Liver (tissue), 9 donors: Measurements from ENCODE around the gene AHDC1. TPM values are rescaled to one million over a fixed set of nuclear protein-coding genes. Genes with fewer than 3 reads are reported as not detected.

Experiments used
- DNase-seq: peaks from one replicate; pipeline ENCODE4 v3.0.0-alpha.2; 2017; ENCODE audit warnings: low spot score
- H3K27ac ChIP-seq, 2 donors: one replicate each; pipeline ENCODE4 v1.7.0; 2013; ENCODE audit warnings: inconsistent platforms in 2 of 2, low read length in 2 of 2, control low read depth in 1 of 2, low read depth in 1 of 2, mild to moderate bottlenecking in 1 of 2
- H3K27me3 ChIP-seq, 4 donors: one replicate each; pipeline versions ENCODE4 v1.6.1 to v1.7.0; 2013; ENCODE audit warnings: low read length in 3 of 4, inconsistent platforms in 1 of 4, mild to moderate bottlenecking in 1 of 4, moderate library complexity in 1 of 4; ENCODE audit not compliant: control insufficient read depth in 4 of 4, insufficient read depth in 4 of 4
- H3K36me3 ChIP-seq, 4 donors: one replicate each; pipeline versions ENCODE4 v1.6.1 to v1.7.0; 2013; ENCODE audit warnings: low read length in 3 of 4, mild to moderate bottlenecking in 3 of 4, low read depth in 1 of 4, moderate library complexity in 1 of 4; ENCODE audit not compliant: control insufficient read depth in 4 of 4, insufficient read depth in 3 of 4
- H3K4me1 ChIP-seq, 4 donors: one replicate each; pipeline versions ENCODE4 v1.6.1 to v1.7.0; 2013; ENCODE audit warnings: low read length in 3 of 4, mild to moderate bottlenecking in 3 of 4, moderate library complexity in 1 of 4; ENCODE audit not compliant: control insufficient read depth in 4 of 4, insufficient read depth in 4 of 4
- H3K4me3 ChIP-seq, 3 donors: one replicate each; pipeline versions ENCODE4 v1.6.1 to v1.7.0; 2013; ENCODE audit warnings: low read length in 3 of 3, control low read depth in 1 of 3, low read depth in 1 of 3, mild to moderate bottlenecking in 1 of 3
- H3K9ac ChIP-seq, 2 donors: one replicate each; pipeline ENCODE4 v1.7.0; 2013; ENCODE audit warnings: low read length in 2 of 2, mild to moderate bottlenecking in 2 of 2, moderate library complexity in 2 of 2, control low read depth in 1 of 2, low read depth in 1 of 2
- H3K9me3 ChIP-seq, 4 donors: one replicate each; pipeline versions ENCODE4 v1.6.1 to v1.7.0; 2013; ENCODE audit warnings: low read length in 3 of 4; ENCODE audit not compliant: control insufficient read depth in 4 of 4
- EGR1 ChIP-seq, 2 donors: IDR thresholded peaks; 2 replicates each; pipeline ENCODE4 v1.6.1; 2016 to 2018; ENCODE audit warnings: antibody characterized with exemption in 2 of 2, low read depth in 2 of 2
- FOXA1 ChIP-seq: IDR thresholded peaks from 2 replicates; pipeline ENCODE4 v1.6.1; 2016; ENCODE audit warnings: antibody characterized with exemption
- FOXA2 ChIP-seq: IDR thresholded peaks from 2 replicates; pipeline ENCODE4 v1.6.1; 2016; ENCODE audit warnings: antibody characterized with exemption
- GABPA ChIP-seq, 2 donors: IDR thresholded peaks in 1 of 2; conservative IDR thresholded peaks in 1 of 2; 2 replicates each; pipeline ENCODE4 v1.6.1; 2016; ENCODE audit warnings: antibody characterized with exemption in 2 of 2, mild to moderate bottlenecking in 1 of 2, moderate library complexity in 1 of 2
- HNF4A ChIP-seq, 2 donors: conservative IDR thresholded peaks; 2 replicates each; pipeline ENCODE4 v1.6.1; 2016; ENCODE audit warnings: antibody characterized with exemption in 2 of 2, mild to moderate bottlenecking in 2 of 2
- HNF4G ChIP-seq: IDR thresholded peaks from 2 replicates; pipeline ENCODE4 v1.6.1; 2016; ENCODE audit warnings: antibody characterized with exemption
- JUND ChIP-seq, 2 donors: IDR thresholded peaks; 2 replicates each; pipeline ENCODE4 v1.6.1; 2016; ENCODE audit warnings: antibody characterized with exemption in 2 of 2
- NR2F2 ChIP-seq: IDR thresholded peaks from 2 replicates; pipeline ENCODE4 v1.6.1; 2016; ENCODE audit warnings: antibody characterized with exemption
- RAD21 ChIP-seq, 2 donors: IDR thresholded peaks; 2 replicates each; pipeline ENCODE4 v1.6.1; 2016; ENCODE audit warnings: antibody characterized with exemption in 2 of 2, mild to moderate bottlenecking in 2 of 2
- RXRA ChIP-seq, 2 donors: IDR thresholded peaks; 2 replicates each; pipeline ENCODE4 v1.6.1; 2017 to 2018; ENCODE audit warnings: antibody characterized with exemption in 2 of 2, mild to moderate bottlenecking in 1 of 2
- SP1 ChIP-seq: IDR thresholded peaks from 2 replicates; pipeline ENCODE4 v1.6.1; 2018; ENCODE audit warnings: antibody characterized with exemption, mild to moderate bottlenecking
- TAF1 ChIP-seq: conservative IDR thresholded peaks from 2 replicates; pipeline ENCODE4 v1.6.1; 2016; ENCODE audit warnings: antibody characterized with exemption, mild to moderate bottlenecking
- YY1 ChIP-seq: IDR thresholded peaks from 2 replicates; pipeline ENCODE4 v1.6.1; 2016; ENCODE audit warnings: antibody characterized with exemption, mild to moderate bottlenecking
- WGBS: extraction: QIAGEN DNeasy Blood & Tissue Kit; methylation state at CpG from one replicate; pipeline ENCODE4 v1.1.7; 2013; 5-methylcytosine and 5-hydroxymethylcytosine counted together
- polyA plus RNA-seq, 2 donors: library from polyadenylated mRNA; stranded (reverse) in 1 of 2; unstranded in 1 of 2; fragments of 200-250 nt in 1 of 2; fragments of >200 nt in 1 of 2; fragmentation: Nextera tagmentation in 1 of 2; extraction: Ambion mirVana in 1 of 2; gene quantifications; one replicate each; pipeline versions ENCODE4 v1.2.1 to v1.2.3, GENCODE V29; 2013 to 2015
- total RNA-seq, 2 donors: library from RNA; depleted of rRNA; stranded (reverse); fragments of >200 nt; gene quantifications; one replicate each; pipeline ENCODE4 v1.2.3, GENCODE V29; 2014
- TF ChIP-seq, protein P1 (sequence below): IDR thresholded peaks from 2 replicates; pipeline ENCODE4 v1.6.1; 2016; ENCODE audit warnings: antibody characterized with exemption
- TF ChIP-seq, protein P2 (sequence below): IDR thresholded peaks from 2 replicates; pipeline ENCODE4 v1.6.1; 2016; ENCODE audit warnings: antibody characterized with exemption
- TF ChIP-seq, protein P3 (sequence below): IDR thresholded peaks from 2 replicates; pipeline ENCODE4 v1.6.1; 2016; ENCODE audit warnings: antibody characterized with exemption, mild to moderate bottlenecking
- TF ChIP-seq, protein P4 (sequence below): fragments of 150-350 bp; IDR thresholded peaks from 2 replicates; pipeline ENCODE4 v1.5.1; 2017; ENCODE audit warnings: improper control_type of control experiment, low read depth, low read length; ENCODE audit not compliant: missing input control
- TF ChIP-seq, protein P5 (sequence below): IDR thresholded peaks from 2 replicates; pipeline ENCODE4 v1.6.1; 2016; ENCODE audit warnings: antibody characterized with exemption
- donor health status: healthy.
- donor health status: healthy.
- donor health status: healthy.
- donor health status: healthy.
- donor health status: healthy.

The AHDC1 gene
- total and polyA plus RNA-seq, 4 donors = 2.4 to 6.5 (median 5.5) TPM

DNA sequence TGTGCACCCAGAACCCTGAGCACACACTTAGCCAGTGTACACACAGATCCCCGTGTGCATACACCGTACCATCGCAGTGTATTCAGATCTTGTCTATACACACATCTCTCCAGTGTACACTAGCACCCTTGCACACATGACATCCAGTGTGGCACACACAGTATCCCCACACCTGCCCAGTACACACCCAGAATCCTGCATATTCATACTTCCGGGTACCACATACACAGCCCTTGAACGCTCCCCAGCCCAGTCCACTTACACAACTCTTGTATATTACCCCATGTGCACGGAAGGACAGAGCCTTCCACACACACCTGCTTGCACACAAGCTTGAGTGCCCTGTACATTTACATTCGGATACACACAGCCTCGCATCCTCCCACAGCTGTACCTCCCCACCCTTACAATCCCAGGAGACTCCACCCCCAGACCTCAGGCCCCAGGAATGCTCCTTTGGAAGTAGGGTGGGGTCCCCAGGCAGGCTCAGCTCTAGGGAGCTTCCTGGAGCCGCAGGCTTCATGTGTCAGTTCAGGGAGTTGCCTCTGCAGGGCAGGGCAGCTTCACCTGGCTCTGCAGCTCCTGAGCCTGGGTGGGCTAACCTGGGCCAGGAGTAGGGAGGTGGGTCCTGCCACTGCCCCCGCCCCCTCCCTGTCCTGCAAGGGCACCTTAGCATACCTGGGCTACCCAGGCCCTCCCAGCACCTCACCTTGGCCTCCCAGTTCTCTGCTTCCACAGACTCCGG is 46.2 kb downstream of the AHDC1 start:
- H3K27me3 ChIP-seq = no peaks in the 10 kb centered on the region
- DNase-seq = no peak
- no peak overlapping the region for H3K4me3 ChIP-seq
- WGBS = 47% methylated on average over 11 of the region's 11 CpGs
- H3K4me1 ChIP-seq = peaks cover 22 to 70% (median 53%) of the 10 kb centered on the region in 4 donors
- H3K36me3 ChIP-seq = peaks cover 0 to 2% (median 0%) of the 10 kb centered on the region in 4 donors
- peak overlapping the region; percentile 78 to 80 for H3K27ac ChIP-seq
- no peaks in the 10 kb centered on the region for H3K9me3 ChIP-seq
- no peak for TF ChIP-seq HNF4A (conservative IDR thresholded peaks at IDR 0.05)
- TF ChIP-seq FOXA1 = no peak
- no peak for TF ChIP-seq NR2F2
- no peak for TF ChIP-seq EGR1 (IDR thresholded peaks at IDR 0.05; ENCODE audit: low read depth in 2 of 2)
- TF ChIP-seq TAF1 = no peak
- no peak for TF ChIP-seq JUND (IDR thresholded peaks at IDR 0.05)
- no peak overlapping the region for H3K9ac ChIP-seq

DNA sequence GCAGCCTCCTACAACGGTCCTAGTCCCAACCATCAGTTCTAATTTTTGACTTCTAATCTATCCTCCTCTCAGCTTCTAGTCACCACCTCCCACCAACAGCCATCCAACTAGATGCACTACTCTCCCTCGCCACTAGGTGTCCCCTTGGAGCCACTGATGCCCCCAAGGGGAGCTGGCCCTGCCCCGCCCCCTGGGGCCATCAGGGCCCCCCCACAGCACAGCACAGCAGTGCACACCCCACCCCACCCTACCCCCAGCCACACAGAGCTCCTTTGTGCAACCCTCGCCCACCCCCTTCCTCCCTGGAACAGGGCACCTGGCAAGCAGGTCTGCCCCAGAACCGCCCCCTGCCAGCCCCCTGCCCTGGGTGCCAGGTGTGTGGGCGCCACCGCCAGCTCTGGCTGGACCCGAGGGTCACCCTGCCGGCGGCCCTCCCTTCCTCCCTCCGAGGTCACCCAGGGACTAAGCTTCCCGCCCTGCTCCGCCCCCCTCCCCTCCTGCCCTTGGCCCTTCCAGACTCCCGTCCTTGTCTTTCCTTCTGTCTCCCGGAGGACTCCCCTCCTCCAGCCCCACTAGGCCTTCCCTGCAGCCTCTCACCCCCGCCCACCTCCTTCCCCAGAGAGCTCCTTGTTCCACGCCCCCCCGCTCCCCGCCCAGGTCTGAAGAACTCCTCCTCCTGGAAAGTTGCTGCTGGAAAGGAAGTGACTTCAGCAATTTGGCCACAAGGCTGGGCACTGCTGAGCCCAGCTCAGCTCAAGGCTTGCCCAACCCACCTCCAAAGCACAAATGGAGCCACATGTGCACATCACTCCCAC is 47.0 kb downstream of the AHDC1 start:
- TF ChIP-seq SP1 (peak; percentile 29), NR2F2 (peak; percentile 33), RXRA (IDR thresholded peaks at IDR 0.05) (peak in 1 of 2 donors; percentile 19), EGR1 (IDR thresholded peaks at IDR 0.05; ENCODE audit: low read depth in 2 of 2) (no peak), HNF4A (conservative IDR thresholded peaks at IDR 0.05) (no peak), FOXA1 (no peak), YY1 (no peak), GABPA (IDR thresholded peaks at IDR 0.05 in 1 of 2, conservative IDR thresholded peaks at IDR 0.05 in 1 of 2) (peak in 1 of 2 donors; percentile 62), JUND (IDR thresholded peaks at IDR 0.05) (no peak), TAF1 (no peak), RAD21 (IDR thresholded peaks at IDR 0.05) (peak; percentile 80 to 86), HNF4G (no peak), FOXA2 (no peak)
- TF ChIP-seq, protein P1, sequence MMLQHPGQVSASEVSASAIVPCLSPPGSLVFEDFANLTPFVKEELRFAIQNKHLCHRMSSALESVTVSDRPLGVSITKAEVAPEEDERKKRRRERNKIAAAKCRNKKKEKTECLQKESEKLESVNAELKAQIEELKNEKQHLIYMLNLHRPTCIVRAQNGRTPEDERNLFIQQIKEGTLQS = no peak
- TF ChIP-seq, protein P2, sequence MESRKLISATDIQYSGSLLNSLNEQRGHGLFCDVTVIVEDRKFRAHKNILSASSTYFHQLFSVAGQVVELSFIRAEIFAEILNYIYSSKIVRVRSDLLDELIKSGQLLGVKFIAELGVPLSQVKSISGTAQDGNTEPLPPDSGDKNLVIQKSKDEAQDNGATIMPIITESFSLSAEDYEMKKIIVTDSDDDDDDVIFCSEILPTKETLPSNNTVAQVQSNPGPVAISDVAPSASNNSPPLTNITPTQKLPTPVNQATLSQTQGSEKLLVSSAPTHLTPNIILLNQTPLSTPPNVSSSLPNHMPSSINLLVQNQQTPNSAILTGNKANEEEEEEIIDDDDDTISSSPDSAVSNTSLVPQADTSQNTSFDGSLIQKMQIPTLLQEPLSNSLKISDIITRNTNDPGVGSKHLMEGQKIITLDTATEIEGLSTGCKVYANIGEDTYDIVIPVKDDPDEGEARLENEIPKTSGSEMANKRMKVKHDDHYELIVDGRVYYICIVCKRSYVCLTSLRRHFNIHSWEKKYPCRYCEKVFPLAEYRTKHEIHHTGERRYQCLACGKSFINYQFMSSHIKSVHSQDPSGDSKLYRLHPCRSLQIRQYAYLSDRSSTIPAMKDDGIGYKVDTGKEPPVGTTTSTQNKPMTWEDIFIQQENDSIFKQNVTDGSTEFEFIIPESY = no peak
- TF ChIP-seq, protein P3, sequence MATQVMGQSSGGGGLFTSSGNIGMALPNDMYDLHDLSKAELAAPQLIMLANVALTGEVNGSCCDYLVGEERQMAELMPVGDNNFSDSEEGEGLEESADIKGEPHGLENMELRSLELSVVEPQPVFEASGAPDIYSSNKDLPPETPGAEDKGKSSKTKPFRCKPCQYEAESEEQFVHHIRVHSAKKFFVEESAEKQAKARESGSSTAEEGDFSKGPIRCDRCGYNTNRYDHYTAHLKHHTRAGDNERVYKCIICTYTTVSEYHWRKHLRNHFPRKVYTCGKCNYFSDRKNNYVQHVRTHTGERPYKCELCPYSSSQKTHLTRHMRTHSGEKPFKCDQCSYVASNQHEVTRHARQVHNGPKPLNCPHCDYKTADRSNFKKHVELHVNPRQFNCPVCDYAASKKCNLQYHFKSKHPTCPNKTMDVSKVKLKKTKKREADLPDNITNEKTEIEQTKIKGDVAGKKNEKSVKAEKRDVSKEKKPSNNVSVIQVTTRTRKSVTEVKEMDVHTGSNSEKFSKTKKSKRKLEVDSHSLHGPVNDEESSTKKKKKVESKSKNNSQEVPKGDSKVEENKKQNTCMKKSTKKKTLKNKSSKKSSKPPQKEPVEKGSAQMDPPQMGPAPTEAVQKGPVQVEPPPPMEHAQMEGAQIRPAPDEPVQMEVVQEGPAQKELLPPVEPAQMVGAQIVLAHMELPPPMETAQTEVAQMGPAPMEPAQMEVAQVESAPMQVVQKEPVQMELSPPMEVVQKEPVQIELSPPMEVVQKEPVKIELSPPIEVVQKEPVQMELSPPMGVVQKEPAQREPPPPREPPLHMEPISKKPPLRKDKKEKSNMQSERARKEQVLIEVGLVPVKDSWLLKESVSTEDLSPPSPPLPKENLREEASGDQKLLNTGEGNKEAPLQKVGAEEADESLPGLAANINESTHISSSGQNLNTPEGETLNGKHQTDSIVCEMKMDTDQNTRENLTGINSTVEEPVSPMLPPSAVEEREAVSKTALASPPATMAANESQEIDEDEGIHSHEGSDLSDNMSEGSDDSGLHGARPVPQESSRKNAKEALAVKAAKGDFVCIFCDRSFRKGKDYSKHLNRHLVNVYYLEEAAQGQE = no peak
- TF ChIP-seq, protein P4, sequence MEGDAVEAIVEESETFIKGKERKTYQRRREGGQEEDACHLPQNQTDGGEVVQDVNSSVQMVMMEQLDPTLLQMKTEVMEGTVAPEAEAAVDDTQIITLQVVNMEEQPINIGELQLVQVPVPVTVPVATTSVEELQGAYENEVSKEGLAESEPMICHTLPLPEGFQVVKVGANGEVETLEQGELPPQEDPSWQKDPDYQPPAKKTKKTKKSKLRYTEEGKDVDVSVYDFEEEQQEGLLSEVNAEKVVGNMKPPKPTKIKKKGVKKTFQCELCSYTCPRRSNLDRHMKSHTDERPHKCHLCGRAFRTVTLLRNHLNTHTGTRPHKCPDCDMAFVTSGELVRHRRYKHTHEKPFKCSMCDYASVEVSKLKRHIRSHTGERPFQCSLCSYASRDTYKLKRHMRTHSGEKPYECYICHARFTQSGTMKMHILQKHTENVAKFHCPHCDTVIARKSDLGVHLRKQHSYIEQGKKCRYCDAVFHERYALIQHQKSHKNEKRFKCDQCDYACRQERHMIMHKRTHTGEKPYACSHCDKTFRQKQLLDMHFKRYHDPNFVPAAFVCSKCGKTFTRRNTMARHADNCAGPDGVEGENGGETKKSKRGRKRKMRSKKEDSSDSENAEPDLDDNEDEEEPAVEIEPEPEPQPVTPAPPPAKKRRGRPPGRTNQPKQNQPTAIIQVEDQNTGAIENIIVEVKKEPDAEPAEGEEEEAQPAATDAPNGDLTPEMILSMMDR = peak; percentile 83
- TF ChIP-seq, protein P5, sequence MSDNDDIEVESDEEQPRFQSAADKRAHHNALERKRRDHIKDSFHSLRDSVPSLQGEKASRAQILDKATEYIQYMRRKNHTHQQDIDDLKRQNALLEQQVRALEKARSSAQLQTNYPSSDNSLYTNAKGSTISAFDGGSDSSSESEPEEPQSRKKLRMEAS = no peak
- Histone ChIP-seq H3K4me3 (peak overlapping the region in 1 of 3 donors; percentile 15), H3K9me3 (no peaks in the 10 kb centered on the region), H3K4me1 (peaks cover 16 to 63% (median 46%) of the 10 kb centered on the region in 4 donors), H3K27me3 (no peaks in the 10 kb centered on the region), H3K36me3 (peaks cover 0 to 3% (median 0%) of the 10 kb centered on the region in 4 donors), H3K27ac (peak overlapping the region; percentile 78 to 80), H3K9ac (no peak overlapping the region)
- 7% methylated on average over 19 of the region's 19 CpGs for WGBS
- DNase-seq = peak; percentile 82
